Epithelial cell of prostate (primary cell): ENCODE data around the gene SPDYE3.
"Not testable (repeated sequence)": the region's sequence is repeated elsewhere in the genome, so short reads cannot be mapped to it uniquely, and the experiment has no call there.

Experiments
- DNase-seq: peaks from one replicate; pipeline ENCODE4 v3.0.0-alpha.2; 2011; ENCODE audit warnings: low read depth, low spot score
- H3K27ac ChIP-seq: fragments of 450-650 bp; 2 replicates; pipeline ENCODE4 v1.5.1; 2017; ENCODE audit warnings: mild to moderate bottlenecking

Gene SPDYE3

DNA sequence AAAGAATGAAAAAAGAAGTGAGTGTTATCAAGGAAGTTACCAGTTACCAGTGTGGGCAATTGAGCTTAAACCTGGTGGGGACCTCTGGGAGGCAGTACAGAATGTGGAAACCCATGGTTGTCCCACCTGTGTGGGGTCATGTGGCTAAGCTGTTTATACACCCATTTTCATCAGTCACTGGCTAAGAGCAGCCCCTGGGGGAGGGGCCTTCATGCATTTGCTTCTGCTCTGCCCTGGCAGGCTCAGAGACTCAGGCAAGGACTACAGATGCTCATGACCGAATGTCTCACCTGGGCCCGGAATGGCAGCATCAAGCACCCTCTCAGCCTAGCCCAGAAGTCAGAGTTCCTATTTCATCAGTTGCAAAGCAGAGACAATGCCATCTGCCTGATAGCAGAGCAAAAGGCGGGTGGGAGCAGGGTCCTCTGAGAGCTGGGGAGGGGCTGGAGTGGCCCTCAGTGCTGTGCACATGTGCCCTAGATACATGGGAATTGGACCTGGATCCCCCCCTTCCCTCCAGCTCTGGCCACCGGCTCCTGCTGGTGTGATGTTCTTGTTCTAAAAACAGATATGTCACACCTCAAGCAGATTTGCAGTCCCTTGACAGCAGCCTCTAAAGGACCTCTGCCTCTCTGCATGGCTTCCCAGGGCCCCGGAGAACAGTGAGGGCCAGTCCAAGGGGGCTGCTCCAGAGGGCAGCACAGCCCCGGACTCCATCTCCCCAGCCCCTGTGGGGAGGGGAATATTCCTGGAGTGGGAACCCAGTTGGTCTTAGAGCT is 20.1 kb upstream of the SPDYE3 start:
- DNase-seq, H3K27ac ChIP-seq: not testable (repeated sequence)

DNA sequence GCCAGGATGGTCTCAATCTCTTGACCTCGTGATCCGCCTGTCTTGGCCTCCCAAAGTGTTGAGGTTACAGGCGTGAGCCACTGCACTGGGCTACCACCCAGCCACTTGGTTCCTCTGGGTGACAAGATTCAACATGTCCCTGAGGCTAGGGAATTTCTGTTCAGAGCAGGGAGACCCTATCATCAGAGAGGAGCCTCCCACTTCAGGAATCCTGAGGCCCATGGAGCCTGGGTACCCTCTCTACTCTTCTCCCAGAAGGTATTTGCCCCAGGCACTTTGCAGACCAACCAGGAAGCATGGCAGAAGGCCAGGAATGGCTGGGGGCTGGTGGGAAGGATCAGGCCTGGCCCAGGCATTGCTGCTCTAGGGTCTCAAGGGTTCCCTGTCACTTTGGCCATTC is 19.2 kb upstream of the SPDYE3 start:
- not testable (repeated sequence) for DNase-seq

DNA sequence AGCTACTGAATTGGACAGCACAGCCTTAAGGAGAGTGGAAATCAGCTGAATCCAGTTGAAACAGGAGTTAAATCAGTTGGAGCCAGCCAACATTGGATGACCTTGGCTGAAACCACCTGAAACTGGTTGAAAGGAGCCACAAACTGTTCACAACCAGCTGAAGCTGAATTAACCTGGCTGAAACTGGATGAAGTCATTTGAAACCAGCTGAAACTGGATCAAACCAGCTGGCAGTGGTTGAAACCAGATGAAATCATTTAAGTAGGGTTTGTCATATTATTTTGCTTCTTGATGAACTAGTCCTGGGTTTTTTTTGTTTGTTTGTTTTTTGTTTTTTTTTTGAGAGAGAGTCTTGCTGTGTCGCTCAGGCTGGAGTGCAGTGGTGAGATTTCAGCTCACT is 15.3 kb upstream of the SPDYE3 start:
- H3K27ac ChIP-seq, DNase-seq: not testable (repeated sequence)

More for the DNA sequence above, 19.2 kb upstream of the SPDYE3 start:
- not testable (repeated sequence) for H3K27ac ChIP-seq

DNA sequence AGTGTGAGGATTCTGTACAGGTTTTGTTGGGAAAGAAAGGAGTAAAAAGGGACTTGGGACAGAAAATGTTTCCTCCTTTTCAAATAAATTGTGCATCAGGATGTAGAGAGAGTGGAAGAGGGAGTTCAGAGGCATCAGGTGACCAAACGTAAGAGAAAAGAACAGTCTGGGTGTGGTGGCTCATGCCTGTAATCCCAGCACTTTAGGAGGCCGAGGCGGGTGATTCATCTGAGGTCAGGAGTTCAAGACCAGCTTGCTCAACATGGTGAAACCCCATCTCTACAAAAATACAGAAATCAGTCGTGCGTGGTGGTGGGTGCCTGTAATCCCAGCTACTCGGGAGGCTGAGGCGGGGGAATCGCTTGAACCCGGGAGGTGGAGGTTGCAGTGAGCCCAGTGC is 12.2 kb upstream of the SPDYE3 start:
- not testable (repeated sequence) for H3K27ac ChIP-seq, DNase-seq

DNA sequence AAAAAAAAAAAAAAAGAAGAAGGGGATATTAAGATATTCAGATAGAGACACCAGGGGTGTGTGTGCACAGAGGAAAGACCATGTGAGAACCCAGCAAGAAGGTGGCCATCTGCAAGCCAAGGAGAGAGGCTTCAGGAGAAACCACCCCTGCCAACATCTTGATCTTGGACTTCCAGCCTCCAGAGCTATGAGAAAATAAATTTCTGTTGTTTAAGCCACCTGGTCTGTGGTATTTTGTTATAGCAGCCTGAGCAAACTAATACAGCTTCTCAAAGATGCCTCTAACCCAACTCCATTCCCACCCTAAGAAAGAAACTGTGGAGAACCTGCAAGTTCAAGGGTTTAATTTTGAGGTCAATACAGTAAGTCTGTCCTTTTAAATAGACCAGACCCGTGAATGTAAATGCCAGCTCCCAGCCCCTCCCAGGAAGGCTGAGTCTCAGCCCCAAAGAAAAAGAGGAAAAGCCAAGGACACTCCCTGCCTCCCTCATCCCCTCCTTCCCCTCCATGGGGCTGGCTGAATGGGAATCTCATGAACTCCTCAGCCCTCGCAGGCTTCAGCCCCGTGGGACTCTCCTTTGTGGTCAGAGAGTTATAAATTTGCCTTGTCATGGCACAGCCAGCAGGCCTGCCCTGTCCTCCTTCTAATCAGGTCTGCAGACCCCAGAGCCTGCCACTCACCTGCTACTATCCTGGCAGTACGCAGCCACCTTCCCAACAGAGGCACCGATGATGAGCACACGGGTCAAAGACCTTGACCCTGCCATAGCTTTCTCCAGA is 9.5 kb upstream of the SPDYE3 start:
- DNase-seq, H3K27ac ChIP-seq: not testable (repeated sequence)

DNA sequence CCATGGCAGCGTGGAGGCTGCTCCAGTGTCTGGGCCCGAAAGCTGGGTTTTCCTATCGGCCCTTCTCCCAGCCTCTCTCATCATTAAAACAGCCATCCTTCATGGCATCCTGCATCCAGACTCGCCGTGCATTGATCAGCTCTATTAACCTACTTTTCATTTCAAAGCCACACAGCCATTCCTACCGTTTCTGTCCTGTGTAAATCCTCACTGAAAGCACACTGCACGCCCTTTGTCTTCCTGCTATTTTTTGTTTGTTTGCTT is 8.9 kb upstream of the SPDYE3 start:
- not testable (repeated sequence) for H3K27ac ChIP-seq, DNase-seq

DNA sequence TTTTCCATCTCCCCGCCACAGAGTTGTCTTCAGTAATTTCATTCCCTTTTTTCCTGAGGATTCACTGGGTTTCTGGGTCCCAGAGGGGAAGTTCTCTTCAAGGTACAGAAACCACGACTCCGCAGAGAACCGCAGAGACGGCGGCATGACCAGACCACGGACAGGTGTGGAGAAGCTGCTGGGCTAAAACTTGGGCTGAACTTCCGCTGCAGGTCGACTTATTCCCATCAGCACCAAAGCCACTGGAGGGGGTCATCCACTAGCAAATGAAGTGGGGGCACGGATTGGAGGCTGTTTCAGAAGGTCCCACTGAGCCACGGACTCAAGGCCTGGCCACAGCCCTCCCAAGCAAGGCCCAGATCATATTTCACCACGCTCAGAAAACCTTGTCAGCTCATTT is 3.0 kb upstream of the SPDYE3 start:
- not testable (repeated sequence) for H3K27ac ChIP-seq

DNA sequence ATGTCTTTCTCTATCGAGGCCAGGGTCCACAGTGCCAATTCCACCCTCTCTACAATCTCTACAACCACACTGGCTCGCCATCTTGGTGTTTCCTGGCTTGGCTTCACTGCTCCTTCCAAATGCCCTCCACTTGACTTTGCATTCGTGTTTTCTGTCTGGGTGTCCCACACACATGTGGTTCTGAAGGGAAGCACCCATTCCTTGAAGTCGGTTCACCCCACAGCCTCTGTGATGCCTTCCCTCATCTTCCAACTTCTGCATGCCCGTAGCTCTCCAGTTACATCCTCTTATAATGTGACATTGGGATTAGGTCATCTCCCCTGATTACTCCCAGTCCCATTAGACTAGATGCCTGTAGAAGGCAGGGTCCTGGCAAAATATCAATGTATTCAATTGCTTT is 10.8 kb downstream of the SPDYE3 start:
- DNase-seq, H3K27ac ChIP-seq: not testable (repeated sequence)

More for the DNA sequence above, 3.0 kb upstream of the SPDYE3 start:
- not testable (repeated sequence) for DNase-seq

DNA sequence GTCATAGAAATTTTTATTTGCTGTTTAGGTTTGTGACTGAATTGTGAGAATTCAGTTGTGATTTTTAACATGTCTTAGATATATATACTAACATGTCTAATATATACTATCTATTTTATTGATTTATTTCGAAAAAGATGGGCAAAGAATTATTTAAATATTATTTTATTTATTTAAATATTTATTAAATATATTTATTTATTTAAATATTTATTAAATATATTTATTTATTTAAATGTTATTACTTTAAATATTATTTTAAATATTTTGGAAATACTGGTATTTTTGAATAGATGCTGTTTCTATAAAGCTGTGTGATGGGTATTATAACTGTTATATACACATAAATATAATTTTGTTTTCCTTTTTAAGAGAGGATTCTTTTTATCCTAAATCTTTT is 14.1 kb downstream of the SPDYE3 start:
- not testable (repeated sequence) for H3K27ac ChIP-seq, DNase-seq

DNA sequence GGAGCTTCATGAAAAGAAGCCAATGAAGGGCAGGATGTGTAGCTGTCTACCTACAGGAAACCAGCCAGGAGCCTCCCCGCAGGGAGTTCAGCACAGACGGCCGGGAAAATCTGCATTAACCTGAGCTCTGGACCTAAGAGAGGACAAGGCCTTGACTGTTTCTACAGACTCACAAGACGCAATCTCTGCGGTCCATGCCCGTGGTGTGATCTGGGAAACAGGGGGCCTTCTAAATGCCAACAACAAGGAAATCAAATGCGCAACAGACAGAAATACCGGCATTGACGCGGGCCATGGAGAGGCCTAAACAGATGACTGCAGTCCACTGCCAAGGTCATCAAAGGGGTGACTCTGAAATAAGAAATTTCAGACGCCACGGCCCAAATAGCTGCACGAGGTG is 16.7 kb downstream of the SPDYE3 start:
- not testable (repeated sequence) for H3K27ac ChIP-seq, DNase-seq

DNA sequence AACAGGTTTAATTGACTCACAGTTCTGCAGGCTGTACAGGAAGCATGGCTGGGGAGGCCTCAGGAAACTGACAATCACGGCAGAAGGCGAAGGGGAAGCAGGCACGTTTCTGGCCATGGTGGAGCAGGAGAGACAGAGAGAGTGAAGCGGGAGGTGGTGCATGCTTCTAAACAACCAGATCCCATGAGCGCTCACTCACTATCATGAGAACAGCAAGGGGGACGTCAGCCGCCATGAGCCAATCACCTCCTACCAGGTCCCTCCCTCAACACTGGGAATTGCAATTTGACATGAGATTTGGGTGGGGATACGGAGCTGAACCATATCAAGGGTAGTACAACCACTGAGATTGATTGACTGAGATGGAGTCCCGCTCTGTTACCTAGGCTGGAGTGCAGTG is 18.2 kb downstream of the SPDYE3 start:
- not testable (repeated sequence) for DNase-seq, H3K27ac ChIP-seq

DNA sequence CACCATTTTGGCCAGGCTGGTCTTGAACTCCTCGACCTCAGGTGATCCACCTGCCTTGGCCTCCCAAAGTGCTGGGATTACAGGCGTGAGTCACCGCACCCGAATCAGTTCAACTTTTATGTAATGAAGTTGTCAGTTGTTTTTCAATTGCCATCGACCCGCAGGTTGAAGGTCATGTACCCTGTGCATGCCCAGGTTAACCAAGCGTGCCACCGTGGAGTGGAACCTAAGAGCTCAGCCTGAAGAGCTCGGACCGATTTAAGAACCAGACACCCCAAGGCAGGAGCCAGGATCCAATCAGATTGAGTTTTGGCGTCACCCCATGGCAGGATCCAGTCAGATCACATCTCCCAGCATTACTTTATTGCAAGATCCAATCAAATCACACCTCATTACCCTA is 19.4 kb downstream of the SPDYE3 start:
- not testable (repeated sequence) for H3K27ac ChIP-seq, DNase-seq

DNA sequence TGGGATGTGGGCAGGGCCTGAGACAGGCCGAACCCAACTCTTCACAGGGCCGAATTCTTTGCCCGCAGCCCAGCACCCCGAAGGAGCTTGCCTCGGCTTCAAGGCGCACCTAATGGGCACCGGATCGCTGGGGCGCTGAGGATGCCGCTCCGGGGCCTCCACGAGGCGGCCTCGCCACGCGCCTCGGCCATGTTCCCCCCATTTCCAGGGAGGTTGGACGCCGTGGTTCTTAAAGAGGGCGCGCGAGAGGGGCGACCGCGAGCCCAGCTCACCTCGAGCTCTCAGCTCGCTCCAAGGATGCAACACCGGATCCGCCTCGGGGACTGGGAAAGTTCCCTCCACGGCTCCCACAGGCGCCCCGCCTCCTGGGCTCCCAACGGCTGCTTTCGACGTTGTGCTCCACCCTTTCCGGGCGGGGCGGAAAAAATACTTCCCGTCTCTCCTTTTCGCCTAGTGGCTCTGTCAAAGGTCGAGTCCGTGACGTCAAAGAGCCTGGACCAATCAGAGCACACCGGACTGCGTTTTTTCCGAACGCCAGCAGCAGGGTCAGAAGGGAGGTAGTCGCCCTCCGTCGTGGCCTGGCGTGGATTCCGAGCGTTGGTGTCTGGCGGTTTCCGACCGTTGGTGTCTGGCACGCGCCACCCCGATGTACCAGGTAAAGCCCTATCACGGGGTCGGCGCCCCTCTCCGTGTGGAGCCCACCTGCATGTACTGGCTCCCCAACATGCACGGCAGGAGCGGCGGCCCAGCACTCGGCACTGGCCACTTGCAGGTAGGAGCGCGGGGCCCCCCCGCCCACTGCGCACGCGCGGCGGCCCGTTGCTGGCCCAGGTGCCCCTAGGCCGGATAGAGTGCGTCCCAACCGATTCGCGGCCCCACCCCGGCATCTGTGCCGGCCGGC is 28.3 kb downstream of the SPDYE3 start:
- peak; percentile 63 for DNase-seq
- peak overlapping the region; percentile 82 for H3K27ac ChIP-seq

DNA sequence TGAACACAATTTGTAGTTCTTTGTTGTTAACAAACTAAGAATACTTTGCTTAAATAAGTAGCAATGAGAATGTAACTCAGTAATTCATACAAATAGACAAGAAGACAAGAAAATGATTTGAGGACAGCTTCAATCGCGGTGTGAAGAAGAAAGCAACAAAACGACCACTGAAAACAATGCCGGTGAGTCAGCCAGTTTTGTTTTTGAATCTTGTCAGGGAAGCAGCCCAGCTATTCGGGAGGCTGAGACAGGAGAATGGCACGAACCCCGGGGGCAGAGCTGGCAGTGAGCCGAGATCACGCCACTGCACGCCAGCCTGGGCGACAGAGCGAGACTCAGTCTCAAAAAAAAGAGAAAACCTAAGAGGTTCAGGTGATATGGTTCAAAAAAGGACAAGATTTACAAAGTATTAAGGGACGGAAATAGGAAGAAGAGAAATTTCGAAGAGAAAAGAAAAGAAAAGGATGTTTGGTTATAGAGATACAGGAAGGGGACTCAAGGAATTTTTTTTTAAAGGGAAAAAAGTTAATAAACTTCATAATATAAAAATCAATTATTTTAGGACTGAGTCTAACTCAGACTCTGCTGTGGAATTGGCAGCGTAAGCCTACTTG is 30.7 kb downstream of the SPDYE3 start:
- peak; percentile 33 for DNase-seq
- peak overlapping the region; percentile 82 for H3K27ac ChIP-seq

DNA sequence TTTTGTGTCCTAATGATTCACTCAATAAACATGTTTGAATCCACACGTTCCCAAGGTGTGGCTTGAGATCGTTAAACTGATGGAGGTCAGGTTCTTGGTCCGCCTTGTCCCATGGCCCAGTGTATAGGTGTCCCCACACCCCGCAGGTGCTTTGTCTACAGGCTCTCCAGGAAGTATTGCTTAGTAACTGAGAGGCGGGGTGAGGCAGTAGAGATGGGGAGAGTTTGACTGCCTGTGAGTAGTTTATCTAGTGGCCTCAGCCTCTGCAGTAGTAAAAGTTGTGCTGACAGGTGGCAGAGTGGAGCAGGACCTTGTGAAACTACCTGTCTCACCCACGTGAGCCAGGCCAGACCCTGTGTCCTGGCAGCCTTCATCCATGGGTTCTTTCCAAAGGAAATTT is 33.8 kb downstream of the SPDYE3 start:
- peak; percentile 6 for DNase-seq
- H3K27ac ChIP-seq = peak overlapping the region; percentile 68

DNA sequence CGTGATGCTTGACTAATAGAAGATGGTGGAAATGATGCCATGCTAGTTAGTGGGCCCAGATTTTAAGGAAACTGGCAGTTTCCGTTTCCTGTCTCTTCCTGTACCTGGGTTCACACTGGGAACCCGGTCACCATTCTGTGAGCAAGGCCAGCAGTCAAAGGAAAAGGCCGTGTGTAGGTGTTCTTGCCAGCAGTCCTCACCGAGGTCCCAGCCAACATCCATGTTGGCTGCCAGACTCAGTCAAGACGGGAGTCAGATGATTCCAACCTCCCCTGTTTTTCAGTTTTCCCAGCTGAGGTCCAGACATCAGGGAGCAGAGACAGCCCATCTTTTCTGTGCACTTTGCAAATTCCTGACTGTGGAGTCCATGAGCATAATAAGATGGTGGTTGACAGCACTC is 35.3 kb downstream of the SPDYE3 start:
- H3K27ac ChIP-seq = no peak overlapping the region
- DNase-seq = no peak

DNA sequence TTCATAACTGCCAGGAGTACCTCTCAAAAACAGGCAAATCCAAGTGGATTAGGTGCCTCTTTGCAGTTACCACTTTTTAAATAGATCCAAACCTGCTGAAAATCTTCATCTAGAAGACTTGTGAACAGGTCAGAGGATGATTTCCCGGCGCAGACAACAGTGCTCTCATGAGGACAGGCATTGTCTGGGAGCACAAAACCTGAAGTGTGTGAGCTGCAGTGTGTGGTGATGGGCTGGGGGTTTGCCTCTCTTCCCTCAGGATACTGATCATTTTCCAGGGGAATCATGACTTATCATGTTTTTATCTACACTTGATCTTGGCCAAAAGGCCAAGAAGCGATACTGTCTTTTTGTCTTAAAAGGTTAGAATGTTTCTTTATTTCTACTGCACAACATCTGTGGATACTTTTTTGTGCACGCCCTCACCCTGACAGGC is 36.6 kb downstream of the SPDYE3 start:
- H3K27ac ChIP-seq, DNase-seq: not testable (repeated sequence)

DNA sequence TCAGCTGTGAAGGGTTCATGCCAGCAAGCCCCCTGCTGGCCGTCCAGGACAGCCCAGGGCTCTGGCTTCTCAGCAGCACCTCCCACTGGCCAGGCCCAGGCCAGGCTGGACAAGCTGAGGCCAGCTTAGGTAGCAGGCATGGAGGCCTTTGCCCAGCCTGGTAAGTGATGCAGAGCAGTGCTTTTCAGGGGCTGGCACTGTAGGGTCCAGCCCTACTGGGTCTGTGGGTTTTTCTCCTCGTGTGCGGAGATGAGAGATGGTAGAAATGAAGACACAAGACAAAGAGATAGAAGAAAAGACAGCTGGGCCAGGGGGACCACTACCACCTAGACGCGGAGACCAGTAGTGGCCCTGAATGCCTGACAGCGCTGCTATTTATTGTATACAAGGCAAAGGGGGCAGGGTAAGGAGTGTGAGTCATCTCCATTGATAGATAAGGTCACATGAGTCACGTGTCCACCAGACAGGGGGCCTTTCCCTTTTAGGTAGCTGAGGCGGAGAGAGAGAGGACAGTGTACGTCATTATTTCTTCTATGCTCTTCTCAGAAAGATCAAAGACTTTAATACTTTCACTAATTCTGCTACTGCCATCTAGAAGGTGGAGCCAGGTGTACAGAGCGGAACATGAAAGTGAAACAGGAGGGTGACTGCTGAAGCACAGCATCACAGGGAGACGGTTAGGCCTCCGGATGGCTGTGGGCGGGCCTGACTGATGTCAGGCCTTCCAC is 37.2 kb downstream of the SPDYE3 start:
- H3K27ac ChIP-seq, DNase-seq: not testable (repeated sequence)

DNA sequence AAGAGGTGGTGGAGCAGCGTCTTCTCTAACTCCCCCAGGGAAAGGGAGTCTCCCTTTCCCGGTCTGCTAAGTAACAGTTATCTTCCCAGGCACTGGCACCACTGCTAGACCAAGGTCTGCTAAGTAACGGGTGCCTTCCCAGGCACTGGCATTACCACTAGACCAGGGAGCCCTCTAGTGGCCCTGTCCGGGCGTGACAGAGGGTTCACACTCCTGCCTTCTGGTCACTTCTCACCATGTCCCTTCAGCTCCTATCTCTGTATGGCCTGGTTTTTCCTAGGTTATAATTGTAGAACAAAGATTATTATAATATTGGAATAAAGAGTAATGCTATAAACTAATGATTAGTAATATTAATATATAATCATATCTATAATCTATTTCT is 37.8 kb downstream of the SPDYE3 start:
- DNase-seq, H3K27ac ChIP-seq: not testable (repeated sequence)

DNA sequence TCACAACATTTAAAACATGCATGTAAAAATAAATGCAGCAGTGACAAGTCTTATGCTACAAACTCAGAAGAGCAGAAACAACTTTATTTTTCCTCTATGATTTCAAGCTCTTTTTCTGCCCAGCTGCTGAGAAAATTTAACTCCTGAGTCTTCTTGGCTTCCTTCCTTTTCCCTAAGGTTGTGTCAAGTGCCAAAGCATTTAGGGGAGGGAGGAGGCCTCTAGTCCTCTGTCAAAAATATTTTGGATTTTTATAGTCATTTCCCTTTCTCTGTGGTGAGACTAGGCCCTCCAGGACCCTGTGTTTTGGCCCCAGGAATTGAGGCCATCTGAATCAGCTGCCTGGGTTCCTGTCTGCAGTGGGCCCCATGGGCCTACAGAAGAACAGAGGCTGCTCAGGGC is 39.4 kb downstream of the SPDYE3 start:
- DNase-seq = no peak
- no peak overlapping the region for H3K27ac ChIP-seq
